Choroid plexus epithelial cell (primary cell): ENCODE data around the gene TMEM212.

Source experiments
- DNase-seq: peaks from one replicate; pipeline ENCODE4 v3.0.0-alpha.2; 2010; ENCODE audit warnings: low read depth
- H3K4me3 ChIP-seq: 2 replicates; pipeline ENCODE4 v1.5.1; 2011; ENCODE audit warnings: low read depth, mild to moderate bottlenecking, control low read depth, low read length, moderate library complexity
- TF ChIP-seq, protein P1 (sequence below): conservative IDR thresholded peaks from 2 replicates; pipeline ENCODE4 v1.5.1; 2011; ENCODE audit warnings: low read depth, mild to moderate bottlenecking, control low read depth, inconsistent platforms, low read length, moderate library complexity

The TMEM212 gene

DNA sequence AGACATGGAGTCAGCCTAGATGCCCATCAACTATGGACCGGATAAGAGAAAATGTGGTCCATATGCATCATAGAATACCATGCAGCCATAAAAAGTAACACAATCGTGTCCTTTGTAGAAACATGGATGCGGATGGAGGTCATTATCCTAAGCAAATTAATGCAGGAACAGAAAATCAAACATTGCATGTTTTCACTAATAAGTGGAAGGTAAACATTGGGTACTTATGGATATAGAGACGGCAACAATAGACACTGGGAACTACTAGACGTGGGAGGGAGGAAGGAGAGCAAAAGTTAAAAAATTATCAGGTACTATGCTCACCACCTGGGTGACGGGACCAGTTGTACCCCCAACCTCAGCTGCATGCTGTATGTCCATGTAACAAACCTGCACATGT lies 35.3 kb upstream of the TMEM212 start:
- no peak overlapping the region for H3K4me3 ChIP-seq
- TF ChIP-seq, protein P1, sequence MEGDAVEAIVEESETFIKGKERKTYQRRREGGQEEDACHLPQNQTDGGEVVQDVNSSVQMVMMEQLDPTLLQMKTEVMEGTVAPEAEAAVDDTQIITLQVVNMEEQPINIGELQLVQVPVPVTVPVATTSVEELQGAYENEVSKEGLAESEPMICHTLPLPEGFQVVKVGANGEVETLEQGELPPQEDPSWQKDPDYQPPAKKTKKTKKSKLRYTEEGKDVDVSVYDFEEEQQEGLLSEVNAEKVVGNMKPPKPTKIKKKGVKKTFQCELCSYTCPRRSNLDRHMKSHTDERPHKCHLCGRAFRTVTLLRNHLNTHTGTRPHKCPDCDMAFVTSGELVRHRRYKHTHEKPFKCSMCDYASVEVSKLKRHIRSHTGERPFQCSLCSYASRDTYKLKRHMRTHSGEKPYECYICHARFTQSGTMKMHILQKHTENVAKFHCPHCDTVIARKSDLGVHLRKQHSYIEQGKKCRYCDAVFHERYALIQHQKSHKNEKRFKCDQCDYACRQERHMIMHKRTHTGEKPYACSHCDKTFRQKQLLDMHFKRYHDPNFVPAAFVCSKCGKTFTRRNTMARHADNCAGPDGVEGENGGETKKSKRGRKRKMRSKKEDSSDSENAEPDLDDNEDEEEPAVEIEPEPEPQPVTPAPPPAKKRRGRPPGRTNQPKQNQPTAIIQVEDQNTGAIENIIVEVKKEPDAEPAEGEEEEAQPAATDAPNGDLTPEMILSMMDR, result no peak
- DNase-seq, result no peak

DNA sequence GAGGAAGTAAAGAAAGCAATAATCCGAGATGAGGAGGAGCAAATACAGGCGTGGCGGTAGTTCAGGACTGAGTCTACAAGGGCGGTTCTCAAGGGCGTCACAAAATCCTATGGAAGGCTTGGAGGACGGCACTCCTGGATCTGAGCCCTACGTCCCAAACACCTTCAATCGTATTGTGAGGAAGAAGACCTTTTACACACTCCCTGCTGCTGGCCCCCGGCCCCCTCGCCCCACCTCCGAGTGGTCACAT lies 33.6 kb upstream of the TMEM212 start:
- H3K4me3 ChIP-seq, result peak overlapping the region; percentile 70
- TF ChIP-seq, protein P1, result no peak
- peak; percentile 80 for DNase-seq

DNA sequence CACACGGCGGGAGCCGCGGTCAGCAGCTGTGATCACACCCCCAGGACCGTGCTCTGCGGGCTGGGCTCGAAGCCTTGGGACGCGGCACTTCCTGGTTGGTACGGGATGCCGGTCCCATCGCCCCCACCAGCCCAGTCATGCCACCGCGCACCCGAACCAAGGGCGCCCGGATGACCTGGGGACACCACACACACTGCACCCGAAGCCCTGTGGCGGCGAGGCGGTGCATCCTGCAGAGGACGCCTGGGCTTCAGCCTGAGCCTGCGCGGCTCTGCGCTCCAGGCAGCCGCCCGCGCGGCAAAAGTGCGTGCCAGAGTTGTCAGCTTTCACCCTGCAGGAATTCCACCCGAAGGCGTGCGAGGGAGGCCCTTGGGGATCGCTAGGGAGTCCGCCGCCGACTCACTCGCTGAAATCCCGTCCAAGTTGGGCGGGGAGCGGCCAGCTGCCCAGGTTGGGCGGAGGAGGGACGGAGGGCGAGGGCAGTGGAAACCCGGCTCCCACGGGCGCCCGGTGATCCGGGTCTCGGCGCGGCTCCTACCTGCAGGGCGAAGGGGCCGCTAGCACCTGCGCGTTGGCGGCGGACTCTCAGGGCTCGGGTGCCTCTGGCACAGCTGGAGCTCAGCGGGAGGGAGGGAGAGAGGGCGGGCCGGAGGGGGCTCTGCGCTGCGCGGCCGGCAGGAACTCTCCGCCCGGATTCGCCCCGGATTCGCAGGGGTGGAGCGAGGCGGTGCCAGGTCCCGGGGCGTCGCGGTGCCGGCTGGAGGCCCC lies 33.1 kb upstream of the TMEM212 start, which contains the start of gene PLD1:
TSS of gene PLD1 (minus strand) at position 623 of the 768 bp plus-strand sequence. CDS start 72,432 bp downstream, outside the sequence.
- TF ChIP-seq, protein P1, result peak; percentile 18

DNA sequence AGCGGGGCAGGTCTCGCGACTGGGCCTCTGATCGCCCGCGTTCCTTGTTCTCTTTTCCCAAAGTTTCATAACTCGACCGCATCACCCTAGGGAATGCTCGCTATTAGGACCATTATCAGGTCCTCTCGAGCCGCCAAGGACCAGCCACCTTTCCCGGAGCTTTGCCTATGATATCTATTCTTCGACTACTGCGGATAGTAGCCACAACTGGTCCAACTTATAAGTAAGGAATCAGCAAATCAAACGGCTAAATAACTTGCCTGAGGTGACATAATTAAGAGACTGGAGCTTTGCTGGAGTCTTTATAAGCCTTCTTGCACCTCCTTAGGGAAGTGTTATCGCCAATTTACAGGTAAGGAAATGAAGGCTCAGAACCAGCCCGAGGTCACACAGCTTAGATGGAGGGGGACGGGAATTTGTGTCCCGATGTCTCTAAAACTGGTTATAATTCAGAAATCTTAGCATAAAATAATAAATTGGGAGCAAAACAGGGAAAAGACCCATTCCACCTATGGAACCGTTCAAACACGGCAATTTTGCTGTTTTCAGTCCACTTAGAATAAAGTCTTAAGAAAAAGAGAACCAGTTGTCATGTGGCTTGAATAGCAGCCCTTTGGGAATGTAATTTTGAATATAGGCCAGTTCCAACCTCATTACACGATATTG lies 32.4 kb upstream of the TMEM212 start:
- no peak for DNase-seq
- H3K4me3 ChIP-seq, result peak overlapping the region; percentile 70
- TF ChIP-seq, protein P1, result no peak

More for the DNA sequence above, 33.1 kb upstream of the TMEM212 start, which contains the start of gene PLD1:
- peak within 1 kb of the TSS; percentile 70 for H3K4me3 ChIP-seq
- DNase-seq, result peak; percentile 96

DNA sequence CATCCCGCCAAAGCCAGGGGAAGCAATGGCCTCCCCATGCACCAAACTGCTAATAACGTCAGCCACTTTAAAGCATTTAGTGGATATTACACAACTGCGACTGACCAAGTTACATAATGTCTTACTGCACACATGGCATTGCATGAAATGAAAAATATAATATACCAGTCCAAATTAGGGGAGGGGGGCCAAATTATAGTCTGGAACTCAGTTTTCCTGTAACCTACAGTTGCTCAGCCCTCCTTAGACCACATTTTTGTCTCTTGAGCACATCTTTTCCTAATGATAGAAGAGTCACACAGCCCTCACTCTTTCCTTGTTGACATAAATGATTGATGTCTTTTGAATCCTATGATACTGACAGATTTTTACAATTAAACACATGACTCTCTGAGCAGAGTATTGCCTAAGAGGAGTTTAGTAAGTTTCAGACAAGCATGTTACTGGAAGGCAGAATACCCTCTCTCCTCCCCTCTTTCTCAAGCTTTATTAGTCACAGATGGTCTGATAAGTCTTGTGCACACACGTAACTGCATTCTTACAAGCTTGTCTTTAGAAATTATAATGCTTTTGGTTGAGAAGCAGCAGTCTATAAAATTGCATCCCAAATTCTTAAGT lies 31.7 kb upstream of the TMEM212 start:
- peak; percentile 99 for DNase-seq
- TF ChIP-seq, protein P1, result no peak
- no peak overlapping the region for H3K4me3 ChIP-seq

DNA sequence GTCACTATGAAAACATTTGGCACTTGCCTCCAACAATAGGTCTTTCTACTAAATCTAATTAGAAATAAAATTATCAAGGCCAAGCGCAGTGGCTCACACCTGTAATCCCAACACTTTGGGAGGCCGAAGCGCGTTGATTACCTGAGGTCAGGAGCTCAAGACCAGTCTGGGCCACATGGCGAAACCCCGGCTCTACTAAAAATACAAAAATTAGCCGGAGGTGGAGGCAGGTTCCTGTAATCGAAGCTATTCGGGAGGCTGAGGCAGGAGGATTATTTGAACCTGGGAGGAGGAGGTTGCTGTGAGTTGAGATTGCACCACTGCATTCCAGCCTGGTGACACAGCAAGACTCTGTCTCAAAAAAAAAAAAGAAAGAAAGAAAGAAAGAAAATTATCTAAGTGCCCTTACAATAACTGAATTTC lies 31.2 kb upstream of the TMEM212 start:
- TF ChIP-seq, protein P1, result no peak
- peak; percentile 86 for DNase-seq
- no peak overlapping the region for H3K4me3 ChIP-seq
